Fibroblast of villous mesenchyme (primary cell): ENCODE measurements around the gene KCNQ1. TPM values are rescaled to one million over a fixed set of nuclear protein-coding genes. Genes with fewer than 3 reads are reported as not detected.

Experiments
- DNase-seq: peaks from one replicate; pipeline ENCODE4 v3.0.0-alpha.2; 2010; ENCODE audit warnings: low read depth
- H3K4me3 ChIP-seq: 2 replicates; pipeline ENCODE4 v1.5.1; 2011; ENCODE audit warnings: low read depth, mild to moderate bottlenecking, low read length
- total RNA-seq: library from RNA; depleted of rRNA; stranded (reverse); fragments of >200 nt; gene quantifications from 2 replicates; pipeline ENCODE4 v1.2.3, GENCODE V29; 2012
- TF ChIP-seq, protein P1 (sequence below): IDR thresholded peaks from 2 replicates; pipeline ENCODE4 v1.5.1; 2012; ENCODE audit warnings: low read depth, mild to moderate bottlenecking, low read length; ENCODE audit not compliant: insufficient read depth

KCNQ1 gene
- total RNA-seq, 1 donor: not detected

DNA sequence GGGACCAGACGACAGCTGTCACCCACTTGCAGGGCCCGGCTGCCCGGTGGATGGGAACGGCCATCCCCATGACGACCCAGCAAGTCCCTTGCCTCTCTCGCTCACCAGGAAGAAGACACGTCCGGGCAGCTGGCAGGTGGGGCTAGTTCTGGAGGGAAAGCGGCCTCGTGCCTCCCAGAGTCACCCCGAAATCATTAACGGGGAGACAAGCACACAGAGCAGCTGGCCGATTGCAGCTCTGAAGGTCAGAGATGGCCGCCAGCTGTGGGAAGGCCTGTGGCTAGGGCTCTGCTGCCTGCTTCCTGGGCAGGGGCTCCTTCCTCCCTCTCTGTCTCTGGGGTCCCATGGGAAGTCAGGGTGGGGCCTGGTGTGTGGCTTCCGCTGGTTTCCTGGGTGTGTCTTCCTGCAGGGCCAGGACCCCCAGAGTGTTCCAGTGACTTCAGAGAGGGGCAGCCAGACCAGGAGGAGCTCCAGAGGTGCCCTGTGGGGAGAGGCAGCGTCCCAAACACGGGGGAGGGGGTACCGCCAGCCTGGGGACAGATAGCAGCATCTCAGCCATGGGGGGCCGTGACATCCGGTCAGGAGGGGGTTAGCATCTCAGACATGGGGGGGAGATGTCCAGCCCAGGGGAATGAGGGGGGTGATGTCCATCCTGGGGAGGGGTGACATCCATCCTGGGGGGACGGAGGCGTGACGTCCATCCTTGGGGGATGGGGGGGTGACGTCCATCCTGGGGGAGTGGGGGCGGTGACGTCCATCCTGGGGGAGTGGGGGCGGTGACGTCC is 114.9 kb downstream of the KCNQ1 start:
- TF ChIP-seq, protein P1, sequence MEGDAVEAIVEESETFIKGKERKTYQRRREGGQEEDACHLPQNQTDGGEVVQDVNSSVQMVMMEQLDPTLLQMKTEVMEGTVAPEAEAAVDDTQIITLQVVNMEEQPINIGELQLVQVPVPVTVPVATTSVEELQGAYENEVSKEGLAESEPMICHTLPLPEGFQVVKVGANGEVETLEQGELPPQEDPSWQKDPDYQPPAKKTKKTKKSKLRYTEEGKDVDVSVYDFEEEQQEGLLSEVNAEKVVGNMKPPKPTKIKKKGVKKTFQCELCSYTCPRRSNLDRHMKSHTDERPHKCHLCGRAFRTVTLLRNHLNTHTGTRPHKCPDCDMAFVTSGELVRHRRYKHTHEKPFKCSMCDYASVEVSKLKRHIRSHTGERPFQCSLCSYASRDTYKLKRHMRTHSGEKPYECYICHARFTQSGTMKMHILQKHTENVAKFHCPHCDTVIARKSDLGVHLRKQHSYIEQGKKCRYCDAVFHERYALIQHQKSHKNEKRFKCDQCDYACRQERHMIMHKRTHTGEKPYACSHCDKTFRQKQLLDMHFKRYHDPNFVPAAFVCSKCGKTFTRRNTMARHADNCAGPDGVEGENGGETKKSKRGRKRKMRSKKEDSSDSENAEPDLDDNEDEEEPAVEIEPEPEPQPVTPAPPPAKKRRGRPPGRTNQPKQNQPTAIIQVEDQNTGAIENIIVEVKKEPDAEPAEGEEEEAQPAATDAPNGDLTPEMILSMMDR: no peak
- DNase-seq: no peak
- H3K4me3 ChIP-seq: no peak overlapping the region

DNA sequence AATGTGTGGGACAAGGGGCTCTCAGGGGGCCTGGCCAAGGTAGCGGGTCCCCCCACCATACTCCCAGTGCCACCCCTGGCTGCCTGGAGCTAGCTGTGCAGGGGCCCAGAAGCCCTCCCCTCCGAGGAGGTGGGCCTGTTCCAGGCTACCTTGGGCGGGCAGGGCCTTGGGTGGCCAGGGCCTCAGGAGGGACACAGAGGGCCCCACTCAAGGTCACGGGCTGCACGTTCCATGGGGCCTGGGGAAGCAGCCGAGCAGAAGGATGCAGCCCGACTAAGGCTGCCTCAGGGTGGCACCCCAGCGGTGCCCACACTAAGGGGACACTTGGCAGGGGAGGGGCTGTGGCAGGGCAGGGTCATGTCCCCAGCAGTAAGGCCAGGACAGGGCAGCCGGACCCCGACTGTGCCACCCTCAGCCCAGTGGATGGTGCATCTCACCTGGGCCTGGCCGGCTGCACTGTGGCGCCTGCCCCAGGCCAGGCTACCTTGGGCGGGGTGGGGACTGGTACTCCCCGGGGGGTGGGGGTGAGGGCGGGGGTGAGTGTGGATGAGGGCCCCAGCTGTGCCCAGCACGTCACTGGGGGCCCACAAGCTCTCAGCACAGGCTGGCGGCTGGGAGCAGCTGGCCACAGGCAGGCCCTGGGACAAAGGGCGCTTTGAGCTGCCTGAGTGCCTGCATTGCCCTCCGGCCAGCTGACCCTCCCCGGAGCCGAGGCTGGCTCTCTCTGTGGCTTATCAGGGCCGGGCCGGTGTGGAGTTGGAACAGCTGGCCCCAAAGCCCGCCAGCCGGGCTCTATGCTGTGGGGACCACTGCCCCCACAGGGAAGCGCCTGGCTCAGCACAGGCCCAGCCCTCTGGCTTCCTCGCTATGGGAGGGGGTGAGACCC is 117.1 kb downstream of the KCNQ1 start:
- no peak for DNase-seq
- TF ChIP-seq, protein P1: no peak
- no peak overlapping the region for H3K4me3 ChIP-seq

DNA sequence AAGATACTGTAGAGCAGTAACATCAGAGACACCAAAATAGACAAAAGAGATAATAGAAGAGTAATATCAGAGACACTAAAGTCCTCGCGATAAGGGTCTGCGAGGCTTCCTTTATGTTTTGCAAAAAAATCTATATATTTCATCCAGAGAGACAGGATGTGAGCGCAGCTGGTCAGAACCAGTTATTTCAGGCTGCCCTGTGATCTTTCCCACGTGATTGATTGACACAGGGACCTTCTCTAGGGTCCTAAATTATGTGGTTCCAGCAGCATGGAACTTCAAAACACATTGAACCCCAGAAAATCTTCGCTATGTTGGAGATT is 118.0 kb downstream of the KCNQ1 start:
- no peak overlapping the region for H3K4me3 ChIP-seq
- TF ChIP-seq, protein P1: no peak
- no peak for DNase-seq

DNA sequence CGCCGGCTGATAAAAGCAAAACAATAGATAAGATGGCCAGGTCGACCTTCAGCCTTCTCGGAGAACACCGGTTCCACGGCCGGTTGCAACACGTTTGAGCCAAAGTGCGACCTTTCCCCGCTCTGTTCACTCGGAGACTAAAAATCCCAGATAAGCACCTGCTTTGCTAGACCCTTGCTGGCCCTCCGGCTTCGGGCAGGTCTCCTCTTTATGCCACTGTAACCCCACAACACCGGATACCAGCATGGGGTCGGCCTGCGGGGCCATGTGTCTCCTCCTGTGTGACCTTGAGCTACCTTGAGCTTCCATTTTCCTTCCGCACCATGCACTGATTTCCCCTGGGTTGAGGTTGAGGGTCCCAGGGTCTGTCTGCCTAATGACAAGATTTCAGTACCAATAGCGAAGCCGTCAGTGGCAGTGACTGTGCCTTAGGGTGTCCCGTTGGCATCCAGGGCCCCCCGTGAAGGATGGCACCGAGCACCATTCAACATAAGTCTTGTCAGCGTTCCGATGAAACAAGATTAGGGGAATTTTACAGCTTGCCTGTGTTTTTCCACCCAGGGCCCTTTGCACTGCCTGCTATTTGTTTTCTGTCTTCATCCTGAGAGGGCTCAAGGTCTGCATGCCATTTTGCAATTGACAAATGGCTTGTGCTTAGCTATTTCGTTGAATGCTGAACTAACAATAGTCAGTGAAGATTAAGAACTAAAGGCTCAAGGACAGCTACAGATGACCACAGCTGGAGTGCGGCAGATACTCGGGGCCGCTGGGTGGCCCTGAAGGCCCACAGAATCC is 118.6 kb downstream of the KCNQ1 start:
- H3K4me3 ChIP-seq: no peak overlapping the region
- no peak for DNase-seq
- TF ChIP-seq, protein P1: no peak

DNA sequence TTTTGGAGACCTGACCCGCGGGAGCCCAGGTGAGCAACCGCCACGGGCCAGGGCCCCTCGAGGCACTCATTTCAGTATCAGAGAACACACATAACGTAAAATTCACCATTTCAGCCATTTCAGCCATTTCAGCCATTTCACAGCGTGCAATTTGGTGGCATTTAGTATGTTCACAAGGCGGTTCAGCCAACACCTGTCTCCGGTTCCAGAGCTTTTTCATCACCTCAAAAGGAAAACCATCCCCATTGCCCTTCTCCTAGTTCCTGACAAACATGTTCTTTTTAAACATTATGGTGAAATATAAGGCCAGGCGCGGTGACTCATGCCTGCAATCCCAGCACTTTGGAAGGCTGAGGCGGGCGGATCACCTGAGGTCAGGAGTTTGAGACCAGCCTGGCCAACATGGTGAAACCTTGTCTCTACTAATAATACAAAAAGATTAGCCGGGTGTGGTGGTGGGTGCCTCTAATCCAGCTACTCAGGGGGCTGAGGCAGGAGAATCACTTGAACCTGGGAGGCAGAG is 119.3 kb downstream of the KCNQ1 start:
- H3K4me3 ChIP-seq: no peak overlapping the region
- TF ChIP-seq, protein P1: no peak
- DNase-seq: no peak
